ENCODE measurements around the gene WDR77. TPM values are rescaled to one million over a fixed set of nuclear protein-coding genes. Genes with fewer than 3 reads are reported as not detected.

The WDR77 gene
- total RNA-seq, 1 experiment from 2014 or later: 42.5 TPM

- ChIA-PET POLR2A (no interaction called here), CTCF (interaction anchor here (1.4 kb wide), 1 partner anchor 12 kb away, joined by 6 read pairs; no protein-coding TSS in a partner anchor)
Measured at GRCh38 chr1:111469539-111469938, 20.5 kb upstream of the WDR77 start.

More at GRCh38 chr1:111469539-111469938, 20.5 kb upstream of the WDR77 start:
- no peaks in the 10 kb centered on the region for H3K9me2 ChIP-seq (ENCODE audit: insufficient read depth)
- TF ChIP-seq CTCF (IDR thresholded peaks at IDR 0.05 in 2 of 3, conservative IDR thresholded peaks at IDR 0.05 in 1 of 3; ENCODE audit: borderline replicate concordance in 1 of 3, insufficient read depth in 1 of 3, low read depth in 2 of 3, low read length in 2 of 3) (no peak), CEBPB (IDR thresholded peaks at IDR 0.05; ENCODE audit: low read depth) (no peak), POLR2AphosphoS5 (IDR thresholded peaks at IDR 0.05; ENCODE audit: low read depth, low read length) (no peak), ZFX (IDR thresholded peaks at IDR 0.05) (no peak), ZNF274 (IDR thresholded peaks at IDR 0.05; ENCODE audit: low read depth, low read length) (no peak), ELF1 (IDR thresholded peaks at IDR 0.05; ENCODE audit: borderline replicate concordance, low read depth) (no peak), POLR2A (IDR thresholded peaks at IDR 0.05; ENCODE audit: borderline replicate concordance, extremely low read depth, insufficient read depth, insufficient read length) (no peak), FOSL1 (IDR thresholded peaks at IDR 0.05; ENCODE audit: low read depth) (no peak), EZH2phosphoT487 (IDR thresholded peaks at IDR 0.05; ENCODE audit: borderline replicate concordance) (no peak), YY1 (IDR thresholded peaks at IDR 0.05; ENCODE audit: extremely low read depth, insufficient replicate concordance, low read depth, low read length) (no peak), REST (IDR thresholded peaks at IDR 0.05; ENCODE audit: low read depth) (no peak), TCF7L2 (IDR thresholded peaks at IDR 0.05; ENCODE audit: borderline replicate concordance, extremely low read depth, insufficient read depth, insufficient read length) (no peak), EZH2 (IDR thresholded peaks at IDR 0.05) (no peak), EGR1 (IDR thresholded peaks at IDR 0.05; ENCODE audit: low read depth) (no peak), JUND (IDR thresholded peaks at IDR 0.05) (no peak), ZBTB33 (IDR thresholded peaks at IDR 0.05; ENCODE audit: extremely low read depth, insufficient replicate concordance, low read length) (no peak), ATF3 (IDR thresholded peaks at IDR 0.05) (no peak), SIN3A (IDR thresholded peaks at IDR 0.05; ENCODE audit: low read depth) (no peak)
- no TSS peak for BruUV-seq (replicated peaks)
- H3K4me3 ChIP-seq (replicated peaks in 1 of 2; ENCODE audit: low read depth in 1 of 2, low read length in 2 of 2): no peak overlapping the region
- H3K27ac ChIP-seq (ENCODE audit: low read depth, low read length): no peak overlapping the region
- no peaks in the 10 kb centered on the region for H4K20me1 ChIP-seq (ENCODE audit: insufficient read depth)
- ATAC-seq (no peak), DNase-seq (ENCODE audit: low read depth, low spot score) (no peak)
- H2AFZ ChIP-seq (ENCODE audit: low read depth, low read length, poor library complexity, severe bottlenecking): no peak overlapping the region
- RAD21 ChIA-PET (ENCODE audit: low non-redundant PET in 1 of 2, low total read pairs in 2 of 2, uncharacterized antibody in 2 of 2, unreplicated experiment in 2 of 2): no interaction called here
- H3K4me1 ChIP-seq (ENCODE audit: control insufficient read depth in 1 of 2, insufficient read depth in 2 of 2, low read length in 2 of 2): no peaks in the 10 kb centered on the region
- no peak overlapping the region for H3K4me2 ChIP-seq (ENCODE audit: low read length)
- H3K79me2 ChIP-seq (ENCODE audit: insufficient read depth, low read length): no peaks in the 10 kb centered on the region
- intact Hi-C loops (cut with micrococcal nuclease): no loop called here
- no peaks in the 10 kb centered on the region for H3K36me3 ChIP-seq (ENCODE audit: control insufficient read depth in 1 of 2, insufficient read depth in 2 of 2, low read length in 2 of 2)
- H3K27me3 ChIP-seq (ENCODE audit: insufficient read depth, low read length): no peaks in the 10 kb centered on the region
- no peaks in the 10 kb centered on the region for H3K9me3 ChIP-seq (ENCODE audit: control insufficient read depth in 1 of 2, insufficient read depth in 1 of 2, low read depth in 1 of 2, low read length in 2 of 2)
- H3K9ac ChIP-seq (ENCODE audit: low read length): no peak overlapping the region
